SHP77 (cell line): ENCODE data around the gene TMC2.
"Not testable (repeated sequence)": the region's sequence is repeated elsewhere in the genome, so short reads cannot be mapped to it uniquely, and the experiment has no call there.

Experiments used
- DNase-seq, 2 experiments: peaks; one replicate each; lab custom pipeline; 2025; lab: John Stamatoyannopoulos, UW

The TMC2 gene

GRCh38 chr20:2536560-2536986, at the start of gene TMC2:
TMC2 (plus strand) TSS chr20:2536573; CDS start chr20:2536622, 49 bp downstream.
- no peak for DNase-seq

GRCh38 chr20:2502808-2503384, 33.5 kb upstream of the TMC2 start:
- DNase-seq = not testable (repeated sequence)

- not testable (repeated sequence) for DNase-seq
Measured at GRCh38 chr20:2504803-2505202, 31.6 kb upstream of the TMC2 start.

GRCh38 chr20:2506426-2506825, 29.9 kb upstream of the TMC2 start:
- not testable (repeated sequence) for DNase-seq

GRCh38 chr20:2507464-2507863, 28.9 kb upstream of the TMC2 start:
- DNase-seq = no peak

- DNase-seq = no peak
Measured at GRCh38 chr20:2507875-2508630, 28.3 kb upstream of the TMC2 start.

- DNase-seq = peak; percentile 90 to 91
Measured at GRCh38 chr20:2508631-2509467, 27.5 kb upstream of the TMC2 start, which contains the start of gene ZNF343. ZNF343 (minus strand) TSS chr20:2508915; CDS start chr20:2493895, 15,020 bp downstream.

GRCh38 chr20:2509468-2509781, 26.9 kb upstream of the TMC2 start:
- DNase-seq = no peak

GRCh38 chr20:2509794-2510193, 26.6 kb upstream of the TMC2 start:
- no peak for DNase-seq

- no peak for DNase-seq
Measured at GRCh38 chr20:2515203-2515602, 21.2 kb upstream of the TMC2 start.

- DNase-seq = no peak
Measured at GRCh38 chr20:2516399-2516798, 20.0 kb upstream of the TMC2 start.

GRCh38 chr20:2518096-2518495, 18.3 kb upstream of the TMC2 start:
- no peak for DNase-seq

GRCh38 chr20:2518558-2518957, 17.8 kb upstream of the TMC2 start:
- no peak for DNase-seq

GRCh38 chr20:2519115-2519809, 17.1 kb upstream of the TMC2 start:
- DNase-seq = no peak

GRCh38 chr20:2520617-2521016, 15.8 kb upstream of the TMC2 start:
- DNase-seq = no peak

- peak in 1 of 2 experiments; percentile 24 for DNase-seq
Measured at GRCh38 chr20:2521369-2522305, 14.7 kb upstream of the TMC2 start.

GRCh38 chr20:2522826-2523429, 13.4 kb upstream of the TMC2 start:
- not testable (repeated sequence) for DNase-seq

GRCh38 chr20:2523919-2524708, 12.3 kb upstream of the TMC2 start:
- peak; percentile 77 to 82 for DNase-seq

- DNase-seq = peak in 1 of 2 experiments; percentile 76
Measured at GRCh38 chr20:2524709-2525506, 11.5 kb upstream of the TMC2 start.
